Measurements from ENCODE around the gene ASB18.

DNA sequence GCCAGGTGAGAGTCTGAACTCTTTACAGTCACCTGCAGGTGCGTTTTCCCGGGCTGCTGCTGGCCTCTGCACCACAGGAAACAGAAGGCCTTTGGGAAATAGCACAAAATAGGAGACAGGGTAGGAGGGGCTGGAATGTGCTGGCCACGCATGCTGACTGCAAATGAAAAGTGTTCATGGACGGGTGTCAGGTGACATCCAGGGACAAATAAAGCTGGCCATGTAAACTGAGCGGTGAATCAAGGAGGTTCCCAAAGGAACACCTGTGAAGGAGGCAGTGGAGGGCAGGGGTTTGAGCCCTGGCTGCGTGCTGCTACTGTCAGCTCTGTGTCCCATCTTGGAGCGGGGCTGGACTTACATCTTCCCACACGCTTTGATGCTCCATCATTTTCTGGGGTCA lies 53.7 kb downstream of the ASB18 start:
- TF ChIP-seq POLR2AphosphoS5 (IDR thresholded peaks at IDR 0.05; ENCODE audit: borderline replicate concordance, low read depth, low read length) (no peak), EZH2 (IDR thresholded peaks at IDR 0.05) (no peak), FOXP2 (optimal IDR thresholded peaks at IDR 0.05; ENCODE audit: control extremely low read depth, extremely low read length, insufficient read depth) (no peak)
